ENCODE results near the gene ABCC12. TPM values are rescaled to one million over a fixed set of nuclear protein-coding genes. Genes with fewer than 3 reads are reported as not detected.
A peak's percentile ranks its signal among the peaks of the same experiment; 100 is the strongest.
"Not testable (repeated sequence)": the region's sequence is repeated elsewhere in the genome, so short reads cannot be mapped to it uniquely, and the experiment has no call there.

ABCC12 gene
- total and polyA plus RNA-seq, 10 of the 15 experiments (the other 5 are each of a cell fraction or from before 2014, with no cell fraction given): 0.02 to 0.03 (median 0.03) TPM; not detected in 6

DNA sequence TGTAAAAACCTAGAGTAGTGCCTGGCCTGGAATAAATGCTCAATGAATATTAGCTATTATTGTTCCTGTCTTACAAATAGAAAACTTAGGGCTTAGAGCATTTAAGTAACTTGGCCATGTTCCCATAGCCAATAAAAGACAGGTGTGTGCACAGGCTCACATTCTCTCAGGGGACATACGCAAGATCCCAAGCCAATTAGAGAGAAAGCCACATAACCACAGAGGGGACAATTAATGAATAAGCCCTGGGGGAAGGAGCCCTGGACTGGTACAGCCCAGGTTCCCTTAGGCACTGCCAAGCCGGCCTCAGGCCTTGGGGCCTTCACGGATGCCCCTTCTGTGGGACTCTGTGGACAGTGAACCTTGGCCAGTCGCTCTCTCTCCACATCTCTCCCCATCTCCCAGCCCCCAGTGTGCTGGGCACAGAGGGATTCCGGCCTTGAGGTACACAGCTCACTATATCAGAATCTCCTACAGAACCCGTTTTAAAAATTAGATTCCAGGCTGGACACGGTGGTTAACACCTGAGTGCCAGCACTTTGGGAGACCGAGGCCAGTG lies 27.3 kb upstream of the ABCC12 start (continued):
- TF ChIP-seq, protein P1, sequence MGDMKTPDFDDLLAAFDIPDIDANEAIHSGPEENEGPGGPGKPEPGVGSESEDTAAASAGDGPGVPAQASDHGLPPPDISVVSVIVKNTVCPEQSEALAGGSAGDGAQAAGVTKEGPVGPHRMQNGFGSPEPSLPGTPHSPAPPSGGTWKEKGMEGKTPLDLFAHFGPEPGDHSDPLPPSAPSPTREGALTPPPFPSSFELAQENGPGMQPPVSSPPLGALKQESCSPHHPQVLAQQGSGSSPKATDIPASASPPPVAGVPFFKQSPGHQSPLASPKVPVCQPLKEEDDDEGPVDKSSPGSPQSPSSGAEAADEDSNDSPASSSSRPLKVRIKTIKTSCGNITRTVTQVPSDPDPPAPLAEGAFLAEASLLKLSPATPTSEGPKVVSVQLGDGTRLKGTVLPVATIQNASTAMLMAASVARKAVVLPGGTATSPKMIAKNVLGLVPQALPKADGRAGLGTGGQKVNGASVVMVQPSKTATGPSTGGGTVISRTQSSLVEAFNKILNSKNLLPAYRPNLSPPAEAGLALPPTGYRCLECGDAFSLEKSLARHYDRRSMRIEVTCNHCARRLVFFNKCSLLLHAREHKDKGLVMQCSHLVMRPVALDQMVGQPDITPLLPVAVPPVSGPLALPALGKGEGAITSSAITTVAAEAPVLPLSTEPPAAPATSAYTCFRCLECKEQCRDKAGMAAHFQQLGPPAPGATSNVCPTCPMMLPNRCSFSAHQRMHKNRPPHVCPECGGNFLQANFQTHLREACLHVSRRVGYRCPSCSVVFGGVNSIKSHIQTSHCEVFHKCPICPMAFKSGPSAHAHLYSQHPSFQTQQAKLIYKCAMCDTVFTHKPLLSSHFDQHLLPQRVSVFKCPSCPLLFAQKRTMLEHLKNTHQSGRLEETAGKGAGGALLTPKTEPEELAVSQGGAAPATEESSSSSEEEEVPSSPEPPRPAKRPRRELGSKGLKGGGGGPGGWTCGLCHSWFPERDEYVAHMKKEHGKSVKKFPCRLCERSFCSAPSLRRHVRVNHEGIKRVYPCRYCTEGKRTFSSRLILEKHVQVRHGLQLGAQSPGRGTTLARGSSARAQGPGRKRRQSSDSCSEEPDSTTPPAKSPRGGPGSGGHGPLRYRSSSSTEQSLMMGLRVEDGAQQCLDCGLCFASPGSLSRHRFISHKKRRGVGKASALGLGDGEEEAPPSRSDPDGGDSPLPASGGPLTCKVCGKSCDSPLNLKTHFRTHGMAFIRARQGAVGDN (IDR thresholded peaks at IDR 0.05): peak; percentile 27; the same call in 1 of the 2 replicates
- TF ChIP-seq KAT2A (conservative IDR thresholded peaks at IDR 0.05; ENCODE audit: control insufficient read depth, low read depth, low read length): no peak

DNA sequence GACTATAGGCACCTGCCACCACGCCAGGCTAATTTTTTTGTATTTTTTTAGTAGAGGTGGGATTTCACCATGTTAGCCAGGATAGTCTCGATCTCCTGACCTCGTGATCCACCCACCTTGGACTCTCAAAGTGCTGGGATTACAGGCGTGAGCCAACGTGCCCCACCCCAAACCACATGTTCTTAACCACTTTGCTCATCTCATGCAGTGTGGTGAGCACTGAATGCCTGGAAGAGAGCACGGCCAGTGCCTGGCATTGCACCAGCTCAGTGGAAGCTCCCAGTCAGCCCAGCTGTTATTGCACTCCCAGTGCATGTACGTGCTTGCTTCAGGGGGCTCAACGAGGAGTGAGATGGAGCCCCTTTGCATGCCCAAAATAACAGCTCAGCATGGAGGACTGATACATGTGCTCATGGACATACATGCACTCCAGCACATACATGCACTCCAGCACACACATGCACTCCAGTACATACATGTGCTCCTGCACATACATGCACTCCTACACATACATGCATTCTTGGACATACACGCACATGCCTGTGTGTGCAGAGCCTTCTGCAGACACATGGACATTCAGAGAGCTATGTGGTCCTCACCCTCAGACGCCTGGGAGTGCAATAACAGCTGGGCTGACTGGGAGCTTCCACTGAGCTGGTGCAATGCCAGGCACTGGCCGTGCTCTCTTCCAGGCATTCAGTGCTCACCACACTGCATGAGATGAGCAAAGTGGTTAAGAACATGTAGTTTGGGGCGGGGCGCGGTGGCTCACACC lies 26.1 kb upstream of the ABCC12 start:
- RAD21 ChIA-PET (ENCODE audit: unreplicated experiment): interaction anchor here (0.7 to 1.7 kb wide), 2 partner anchors 17 to 324 kb away, joined by 3 to 6 read pairs; no protein-coding TSS in a partner anchor
- H4K20me1 ChIP-seq (ENCODE audit: control insufficient read depth, insufficient read depth); BruUV-seq (replicated peaks); H3K9ac ChIP-seq (ENCODE audit: control insufficient read depth, insufficient read depth, low read length); H3K27me3 ChIP-seq (replicated peaks in 1 of 2; ENCODE audit: control insufficient read depth in 2 of 2, insufficient read depth in 2 of 2, low read length in 1 of 2); H3K4me3 ChIP-seq; FAIRE-seq; in situ Hi-C loops (cut with MboI); H3K27ac ChIP-seq (ENCODE audit: control insufficient read depth, insufficient read depth); H2AFZ ChIP-seq (ENCODE audit: control insufficient read depth, low read depth, low read length); H3K9me3 ChIP-seq (replicated peaks; ENCODE audit: control insufficient read depth, insufficient read depth, low read length); H3K36me3 ChIP-seq (ENCODE audit: control insufficient read depth in 2 of 2, insufficient read depth in 2 of 2, low read length in 1 of 2); POLR2A ChIA-PET; intact Hi-C loops (cut with micrococcal nuclease; ENCODE audit: unreplicated experiment); H3K4me2 ChIP-seq (ENCODE audit: control insufficient read depth, insufficient read depth); H3K79me2 ChIP-seq (ENCODE audit: control insufficient read depth, insufficient read depth, low read length); DNase-seq (ENCODE audit: low read depth, low spot score); H3K4me1 ChIP-seq (ENCODE audit: control insufficient read depth, insufficient read depth, low read length): not testable (repeated sequence)
- CTCF ChIA-PET: interaction anchor here (1.1 kb wide), 1 partner anchor 17 kb away, joined by 6 read pairs; no protein-coding TSS in a partner anchor
- SMC1A ChIA-PET (ENCODE audit: uncharacterized antibody, unreplicated experiment): interaction anchor here (0.8 to 1.3 kb wide), 2 partner anchors 16 to 84 kb away, joined by 3 to 4 read pairs; no protein-coding TSS in a partner anchor
- 38% methylated on average over 14 of the region's 14 CpGs for WGBS (ENCODE audit: insufficient coverage, insufficient replicate concordance, low lambda C conversion rate, missing lambda C conversion rate)
- ATAC-seq: peak; percentile 10; the same call in 1 of the 3 replicates

Data from GM12878 (cell line).